ENCODE measurements around the gene UNCX.

- TF ChIP-seq POLR2A (IDR thresholded peaks at IDR 0.05), result no peak
- no peak for TF ChIP-seq CTCF (IDR thresholded peaks at IDR 0.05)
Measured at GRCh38 chr7:1241603-1242255, 9.1 kb downstream of the UNCX start.

Measured in adrenal gland (tissue), 5 donors.